ENCODE data around the gene ADGRA3.

- TF ChIP-seq CTCF (conservative IDR thresholded peaks at IDR 0.05; ENCODE audit: low read length) (no peak), EZH2phosphoT487 (IDR thresholded peaks at IDR 0.05; ENCODE audit: borderline replicate concordance, low read depth, low read length) (no peak)
These were observed 98.5 kb downstream of the ADGRA3 start for GRCh38 chr4:22417408-22417807.

Measured in OCI-LY7 (cell line).